NT2/D1 (cell line): Measurements from ENCODE around the gene BSG.

Experiments used
- DNase-seq: peaks from one replicate; pipeline ENCODE4 v3.0.0-alpha.2; 2011; ENCODE audit warnings: low read depth, low spot score
- H3K27me3 ChIP-seq: 2 replicates; pipeline ENCODE4 v1.6.0; 2011; ENCODE audit warnings: mild to moderate bottlenecking; ENCODE audit not compliant: insufficient read length, insufficient read depth
- H3K36me3 ChIP-seq: 2 replicates; pipeline ENCODE4 v1.6.1; 2011; ENCODE audit warnings: mild to moderate bottlenecking, low read length, mixed read lengths; ENCODE audit not compliant: insufficient read depth, insufficient read length
- H3K4me1 ChIP-seq: 2 replicates; pipeline ENCODE4 v1.5.1; 2011; ENCODE audit not compliant: insufficient read depth, insufficient read length
- H3K4me3 ChIP-seq: 2 replicates; pipeline ENCODE4 v1.5.1; 2011; ENCODE audit warnings: low read depth; ENCODE audit not compliant: insufficient read length
- H3K9ac ChIP-seq: 2 replicates; pipeline ENCODE4 v1.6.0; 2011; ENCODE audit warnings: low read depth; ENCODE audit not compliant: insufficient read length
- H3K9me3 ChIP-seq: 2 replicates; pipeline ENCODE4 v1.5.1; 2011; ENCODE audit warnings: mild to moderate bottlenecking, low read length; ENCODE audit not compliant: insufficient read depth
- SUZ12 ChIP-seq: IDR thresholded peaks from 2 replicates; pipeline ENCODE4 v1.6.1; 2011; ENCODE audit not compliant: insufficient read length, insufficient read depth; ENCODE audit errors: extremely low read depth
- YY1 ChIP-seq: IDR thresholded peaks from 2 replicates; pipeline ENCODE4 v1.6.1; 2011; ENCODE audit not compliant: insufficient read length, insufficient read depth
- ZNF274 ChIP-seq: IDR thresholded peaks from 2 replicates; pipeline ENCODE4 v1.6.1; 2011; ENCODE audit warnings: mild to moderate bottlenecking, low read depth, low read length

The BSG gene

DNA sequence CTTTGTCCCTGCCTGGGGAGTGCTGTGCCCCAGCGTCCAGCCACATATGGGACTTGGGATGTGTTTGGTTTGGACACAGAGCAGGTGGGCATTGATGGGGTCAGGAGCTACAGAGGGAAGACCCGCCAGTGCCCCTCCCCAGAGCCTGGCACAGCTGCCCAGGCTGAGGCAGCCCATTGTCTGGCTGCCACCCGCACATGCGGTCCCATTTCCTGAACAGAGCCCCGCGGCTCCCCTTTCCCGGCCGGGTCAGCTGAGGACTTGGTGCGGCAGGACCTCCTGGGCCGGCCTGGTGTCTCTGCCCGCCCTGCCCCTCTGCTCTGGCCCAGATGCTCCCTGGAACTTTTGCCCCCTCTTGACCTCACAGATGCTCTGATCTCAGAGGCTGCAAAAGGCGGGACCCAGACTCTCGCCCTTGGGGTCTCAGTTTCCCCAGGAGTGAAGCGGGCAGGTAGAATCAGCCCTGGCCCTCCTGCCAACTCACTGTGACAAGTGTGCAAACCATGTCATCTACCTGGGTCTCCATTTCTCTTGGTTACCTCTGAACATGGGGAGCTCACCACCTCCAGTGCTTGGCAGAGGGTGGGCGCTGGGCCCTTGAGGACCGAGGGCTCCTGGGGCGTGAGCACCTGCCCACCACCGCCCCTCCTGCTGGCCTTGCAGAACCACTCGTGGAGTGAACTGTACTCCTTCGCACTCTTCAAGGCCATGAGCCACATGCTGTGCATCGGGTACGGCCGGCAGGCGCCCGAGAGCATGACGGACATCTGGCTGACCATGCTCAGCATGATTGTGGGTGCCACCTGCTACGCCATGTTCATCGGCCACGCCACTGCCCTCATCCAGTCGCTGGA lies 35.1 kb downstream of the BSG start:
- Histone ChIP-seq H3K27me3 (no peaks in the 10 kb centered on the region), H3K9me3 (peaks cover 20% of the 10 kb centered on the region; the same call in 1 of the 2 replicates), H3K36me3 (peaks cover 26% of the 10 kb centered on the region), H3K9ac (no peak overlapping the region), H3K4me1 (peaks cover 6% of the 10 kb centered on the region), H3K4me3 (no peak overlapping the region)
- DNase-seq, result no peak
- no peak for TF ChIP-seq SUZ12
- no peak for TF ChIP-seq ZNF274

GRCh38 chr19:608155-609003 lies 36.0 kb downstream of the BSG start:
- peaks cover 6% of the 10 kb centered on the region for H3K4me1 ChIP-seq
- TF ChIP-seq ZNF274 (no peak), YY1 (no peak)
- H3K4me3 ChIP-seq, result no peak overlapping the region
- peaks cover 12% of the 10 kb centered on the region; the same call in 1 of the 2 replicates for H3K9me3 ChIP-seq
- no peak overlapping the region for H3K9ac ChIP-seq
- H3K36me3 ChIP-seq, result peaks cover 33% of the 10 kb centered on the region
- no peak for DNase-seq
- H3K27me3 ChIP-seq, result no peaks in the 10 kb centered on the region

- DNase-seq, result no peak
- H3K4me1 ChIP-seq, result peaks cover 6% of the 10 kb centered on the region
- H3K9ac ChIP-seq, result no peak overlapping the region
- H3K4me3 ChIP-seq, result no peak overlapping the region
- H3K9me3 ChIP-seq, result peaks cover 9% of the 10 kb centered on the region; the same call in 1 of the 2 replicates
- TF ChIP-seq SUZ12 (no peak), ZNF274 (no peak), YY1 (no peak)
- peaks cover 34% of the 10 kb centered on the region for H3K36me3 ChIP-seq
- H3K27me3 ChIP-seq, result no peaks in the 10 kb centered on the region
Measured at GRCh38 chr19:609004-609346, 36.6 kb downstream of the BSG start.

DNA sequence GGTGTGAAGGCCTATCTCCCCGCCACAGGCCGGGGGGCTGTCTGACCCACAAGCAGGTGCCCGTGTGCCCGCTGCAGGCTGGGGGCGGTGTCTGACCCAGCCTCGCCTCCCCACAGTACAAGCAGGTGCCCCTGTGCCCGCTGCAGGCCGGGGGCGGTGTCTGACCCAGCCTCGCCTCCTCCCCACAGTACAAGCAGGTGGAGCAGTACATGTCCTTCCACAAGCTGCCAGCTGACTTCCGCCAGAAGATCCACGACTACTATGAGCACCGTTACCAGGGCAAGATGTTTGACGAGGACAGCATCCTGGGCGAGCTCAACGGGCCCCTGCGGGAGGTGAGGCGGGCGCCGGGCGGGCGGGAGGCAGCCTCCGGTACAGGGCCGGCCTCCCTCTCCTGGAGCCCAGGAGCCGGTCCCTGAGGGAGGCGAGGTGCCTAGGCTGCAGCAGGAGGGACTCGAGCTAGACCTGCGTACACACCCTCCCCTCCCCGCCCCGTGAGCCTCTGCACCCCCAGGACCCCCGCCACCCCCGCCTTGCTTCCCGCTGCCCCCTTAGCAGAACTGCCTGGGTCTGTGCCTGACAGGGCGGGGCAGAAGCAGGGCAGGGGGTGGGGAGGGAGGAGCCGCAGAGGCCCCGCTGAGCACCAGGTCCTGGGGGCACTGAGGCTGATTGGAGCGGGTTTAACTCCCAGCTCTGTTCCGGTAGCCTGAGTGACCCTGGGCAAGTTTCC lies 37.8 kb downstream of the BSG start:
- Histone ChIP-seq H3K9ac (peak overlapping the region; percentile 51), H3K36me3 (peaks cover 45% of the 10 kb centered on the region), H3K9me3 (peaks cover 4% of the 10 kb centered on the region; the same call in 1 of the 2 replicates), H3K27me3 (no peaks in the 10 kb centered on the region), H3K4me3 (no peak overlapping the region), H3K4me1 (peaks cover 6% of the 10 kb centered on the region)
- TF ChIP-seq SUZ12, result no peak
- TF ChIP-seq YY1, result no peak
- TF ChIP-seq ZNF274, result no peak
- no peak for DNase-seq

DNA sequence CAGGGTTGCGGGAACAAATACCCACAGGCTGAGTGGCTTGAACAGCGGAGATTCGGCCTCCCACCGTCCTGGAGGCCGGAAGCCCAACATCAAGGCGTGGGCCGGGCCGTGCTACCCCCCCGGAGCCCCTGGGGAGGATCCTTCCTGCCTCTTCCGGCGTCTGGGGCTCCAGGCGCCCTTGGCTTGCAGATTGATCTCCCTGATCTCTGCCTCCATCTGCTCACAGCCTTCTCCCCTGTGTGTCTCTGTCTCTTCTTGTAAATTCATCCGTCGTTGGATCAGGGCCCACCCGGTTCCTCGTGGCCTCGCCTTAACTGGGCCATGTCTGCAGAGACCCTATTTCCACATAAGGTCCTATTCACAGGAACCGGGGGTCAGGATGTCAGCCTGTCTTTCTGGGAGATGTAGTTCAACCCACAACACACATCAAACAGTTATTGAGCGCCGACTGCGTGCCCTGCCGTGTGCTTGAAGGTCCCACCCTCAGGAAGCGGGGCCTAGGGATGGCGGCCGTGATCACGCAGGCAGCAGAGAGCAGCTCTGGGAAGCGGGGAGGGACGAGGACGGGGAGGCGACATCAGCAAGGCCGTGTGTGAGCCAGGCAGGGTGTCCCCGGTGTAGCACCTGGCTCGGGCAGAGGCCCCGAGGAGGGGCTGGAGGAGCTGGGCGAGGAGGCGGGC lies 38.5 kb downstream of the BSG start:
- no peak overlapping the region for H3K4me3 ChIP-seq
- DNase-seq, result no peak

GRCh38 chr19:611481-611868 lies 39.1 kb downstream of the BSG start:
- Histone ChIP-seq H3K4me3 (no peak overlapping the region), H3K9ac (peak overlapping the region; percentile 51)
- DNase-seq, result no peak

More for the DNA sequence above, 38.5 kb downstream of the BSG start:
- no peaks in the 10 kb centered on the region for H3K9me3 ChIP-seq
- H3K36me3 ChIP-seq, result peaks cover 49% of the 10 kb centered on the region
- H3K4me1 ChIP-seq, result peaks cover 6% of the 10 kb centered on the region
- peak overlapping the region; percentile 51 for H3K9ac ChIP-seq
- TF ChIP-seq SUZ12, result no peak
- no peak for TF ChIP-seq ZNF274
- TF ChIP-seq YY1, result no peak
- H3K27me3 ChIP-seq, result no peaks in the 10 kb centered on the region

More at GRCh38 chr19:611481-611868, 39.1 kb downstream of the BSG start:
- Histone ChIP-seq H3K4me1 (peaks cover 6% of the 10 kb centered on the region), H3K27me3 (no peaks in the 10 kb centered on the region), H3K9me3 (no peaks in the 10 kb centered on the region), H3K36me3 (peaks cover 49% of the 10 kb centered on the region)
- TF ChIP-seq YY1 (no peak), ZNF274 (no peak), SUZ12 (no peak)
